ENCODE data around the gene CDC42EP4.

CDC42EP4 gene

DNA sequence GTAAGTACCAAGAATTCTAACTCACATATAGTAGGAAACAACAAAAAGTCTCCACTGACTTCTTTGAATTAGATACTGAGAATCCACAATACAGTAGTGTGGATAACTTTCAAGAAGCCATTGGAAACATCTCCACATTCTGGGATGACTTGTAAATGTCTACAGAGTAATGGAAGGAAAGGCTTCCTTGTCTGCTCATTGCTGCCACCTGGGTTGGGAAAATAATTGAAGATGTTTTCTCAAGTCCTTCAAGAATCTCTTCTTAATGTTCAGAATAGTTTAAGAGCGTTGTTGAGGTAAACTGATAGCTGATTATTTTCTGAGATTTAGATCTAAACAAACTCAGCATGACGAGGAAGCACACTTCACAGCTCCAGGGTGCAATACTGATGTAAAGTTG, 64.1 kb downstream of the CDC42EP4 start:
- DNase-seq, result no peak

GRCh38 chr17:73240561-73240960, 71.2 kb downstream of the CDC42EP4 start:
- DNase-seq, result no peak

DNA sequence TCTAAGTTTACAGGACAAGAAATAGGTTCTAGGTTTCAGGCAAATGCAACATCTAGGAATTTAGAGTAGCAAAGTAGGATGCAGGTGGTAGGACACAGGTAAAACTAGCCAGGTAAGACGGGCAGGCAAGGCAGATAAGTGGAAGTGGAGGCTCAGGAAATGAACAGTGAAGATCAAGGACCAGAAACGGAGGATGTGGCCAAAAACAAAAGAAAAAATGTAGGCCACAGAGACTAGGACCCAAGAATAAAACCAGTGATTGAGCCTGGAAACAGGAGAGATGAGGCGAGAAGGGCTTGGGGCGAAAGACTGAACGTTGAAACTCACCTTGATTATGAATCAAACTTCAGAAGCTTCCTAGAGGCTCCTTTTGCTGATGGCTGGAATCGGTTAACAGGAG, 74.1 kb downstream of the CDC42EP4 start:
- no peak for DNase-seq

DNA sequence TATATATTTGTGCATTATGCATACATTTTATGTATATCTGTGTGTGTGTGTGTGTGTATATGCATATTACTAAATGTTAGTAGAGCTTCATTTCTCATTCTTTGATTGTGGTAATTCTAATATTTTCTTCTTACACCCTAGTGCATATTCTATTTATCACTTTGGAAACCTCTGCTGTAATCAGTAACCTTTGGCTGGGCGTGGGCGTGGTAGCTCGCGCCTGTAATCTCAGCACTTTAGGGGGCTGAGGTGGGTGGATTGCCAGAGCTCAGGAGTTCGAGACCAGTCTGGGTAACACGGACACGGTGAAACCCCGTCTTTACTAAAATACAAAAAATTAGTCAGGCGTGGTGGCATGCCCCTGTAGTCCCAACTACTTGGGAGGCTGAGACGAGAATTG, 77.1 kb downstream of the CDC42EP4 start:
- no peak for DNase-seq
